GM19395 (cell line): Measurements from ENCODE around the gene MACROD2.

ENCODE experiments used
- ATAC-seq: cut with Tn5 transposase; IDR thresholded peaks from one replicate; pipeline ENCODE4 v1.9.1; 2021; ENCODE audit warnings: mild to moderate bottlenecking, moderate library complexity; ENCODE audit not compliant: unreplicated experiment

Gene MACROD2

GRCh38 chr20:16082051-16082550, 2086.8 kb downstream of the MACROD2 start:
- no peak for ATAC-seq

GRCh38 chr20:16083639-16084280, 2088.4 kb downstream of the MACROD2 start:
- ATAC-seq: no peak

- no peak for ATAC-seq
Measured at GRCh38 chr20:16095226-16095625, 2099.9 kb downstream of the MACROD2 start.

DNA sequence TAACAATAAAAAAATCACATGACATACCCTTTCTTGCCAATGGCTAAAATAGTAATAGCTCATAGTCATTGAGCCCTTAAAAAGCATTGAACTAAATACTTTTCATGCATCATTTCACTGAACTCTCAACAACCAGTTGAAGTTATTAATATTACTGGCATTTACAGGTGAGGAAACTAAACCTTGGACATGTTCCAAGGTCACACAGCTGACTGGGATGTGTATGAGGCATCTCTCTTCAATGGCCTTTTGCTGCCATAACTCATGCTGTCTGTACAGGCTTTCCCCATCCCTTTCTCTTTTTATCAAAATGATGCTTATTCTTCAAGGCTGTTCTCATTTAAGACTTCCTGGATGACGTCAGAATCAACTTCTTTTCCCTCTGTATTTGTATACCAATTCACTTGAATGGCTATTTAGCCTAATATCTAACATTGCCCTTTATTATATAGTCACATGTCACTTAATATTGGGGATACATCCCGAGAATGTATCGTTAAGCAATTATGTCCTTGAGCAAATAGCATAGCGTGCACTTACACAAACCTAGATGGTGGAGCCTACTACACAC, 2101.5 kb downstream of the MACROD2 start:
- ATAC-seq: no peak

GRCh38 chr20:16097788-16098187, 2102.5 kb downstream of the MACROD2 start:
- ATAC-seq: no peak

- ATAC-seq: no peak
Measured at GRCh38 chr20:16098890-16099639, 2103.7 kb downstream of the MACROD2 start.

DNA sequence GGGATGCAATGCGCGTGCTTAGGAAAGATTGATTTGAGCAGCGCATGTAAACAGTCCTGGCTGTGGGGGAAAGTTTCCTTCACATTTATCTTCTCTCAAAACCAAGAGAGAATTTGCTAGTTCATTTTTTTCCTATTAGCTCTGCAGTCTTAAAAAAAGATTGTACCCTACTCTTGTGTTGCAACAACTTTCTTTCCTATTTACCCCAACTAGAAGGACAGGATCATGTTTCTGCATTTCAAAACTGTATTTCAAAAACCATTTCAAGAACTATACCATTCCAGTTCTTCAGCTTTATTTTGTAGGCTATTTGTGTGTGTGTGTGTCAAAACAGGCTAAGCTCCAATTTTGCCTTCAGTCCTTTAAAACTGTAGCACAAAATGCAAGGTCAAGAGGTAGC, 2104.8 kb downstream of the MACROD2 start:
- ATAC-seq: no peak

DNA sequence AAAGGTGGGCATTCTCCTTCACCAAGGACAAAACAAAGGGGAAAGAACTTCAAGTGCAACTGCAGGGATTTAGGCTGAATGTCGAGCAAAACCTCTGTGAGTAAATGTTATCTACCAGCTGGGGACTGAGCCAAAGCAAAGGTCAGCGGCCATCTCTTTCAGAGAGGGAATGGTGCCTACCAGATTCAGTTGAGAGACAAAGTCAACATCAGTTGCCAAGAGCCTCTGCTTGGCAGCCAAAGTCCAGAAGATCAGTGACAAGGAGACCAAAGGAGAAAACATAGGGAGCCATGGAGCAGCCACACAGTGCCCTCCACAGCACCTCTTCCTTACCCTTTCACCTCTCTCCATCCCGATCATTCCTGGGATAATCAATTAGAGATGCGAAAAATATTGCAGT, 2105.5 kb downstream of the MACROD2 start:
- ATAC-seq: no peak
